Cardiac atrium fibroblast (primary cell): ENCODE measurements around the gene LAMC2. TPM values are rescaled to one million over a fixed set of nuclear protein-coding genes. Genes with fewer than 3 reads are reported as not detected.

Experiments
- total RNA-seq: library from RNA; depleted of rRNA; stranded (reverse); fragments of >200 nt; gene quantifications from 2 replicates; pipeline ENCODE4 v1.2.3, GENCODE V29; 2015

LAMC2 gene
- 4.3 and 5.3 TPM in 2 replicates for total RNA-seq

GRCh38 chr1:183185941-183186490 lies at the start of gene LAMC2:
TSS of gene LAMC2 (plus strand) at chr1:183186264. CDS start at chr1:183186353, 89 bp downstream.

Other genes with a start within 250 kb of the LAMC2 start
- gene SHCBP1L, start 233.1 kb upstream of the LAMC2 start, total RNA-seq, result not detected in 2 replicates
- 1,085 and 1,111 TPM in 2 replicates for gene LAMC1, start 162.8 kb upstream of the LAMC2 start, total RNA-seq
- gene NMNAT2, start 232.1 kb downstream of the LAMC2 start, total RNA-seq, result 3.2 and 3.4 TPM in 2 replicates